Measurements from ENCODE around the gene PTPRK. TPM values are rescaled to one million over a fixed set of nuclear protein-coding genes. Genes with fewer than 3 reads are reported as not detected.

The PTPRK gene
- total RNA-seq, 1 donor from 2014 or later = 1.9 TPM

DNA sequence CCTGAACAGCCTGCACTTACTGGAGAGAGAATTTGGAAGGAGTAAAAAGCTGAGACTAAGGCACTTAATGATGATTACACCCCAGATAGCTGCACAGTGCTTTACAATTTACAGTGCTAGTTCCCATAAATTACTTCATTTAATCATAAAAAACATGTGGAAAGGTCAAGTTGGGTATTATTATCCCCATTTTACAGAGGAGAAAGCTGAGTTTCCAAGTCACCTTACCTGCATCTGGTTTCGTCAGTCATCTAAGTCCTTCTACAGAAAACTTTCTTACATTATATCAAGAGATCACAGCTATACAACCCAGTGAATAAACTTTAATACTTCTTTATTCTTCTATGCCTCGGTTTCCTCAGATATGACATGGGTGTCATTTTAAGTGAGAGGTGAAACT, 3.3 kb downstream of the PTPRK start:
- intact Hi-C loops (cut with micrococcal nuclease) = loop anchor here (5.0 kb wide), 1 partner anchor 620 kb away; no protein-coding TSS in a partner anchor

DNA sequence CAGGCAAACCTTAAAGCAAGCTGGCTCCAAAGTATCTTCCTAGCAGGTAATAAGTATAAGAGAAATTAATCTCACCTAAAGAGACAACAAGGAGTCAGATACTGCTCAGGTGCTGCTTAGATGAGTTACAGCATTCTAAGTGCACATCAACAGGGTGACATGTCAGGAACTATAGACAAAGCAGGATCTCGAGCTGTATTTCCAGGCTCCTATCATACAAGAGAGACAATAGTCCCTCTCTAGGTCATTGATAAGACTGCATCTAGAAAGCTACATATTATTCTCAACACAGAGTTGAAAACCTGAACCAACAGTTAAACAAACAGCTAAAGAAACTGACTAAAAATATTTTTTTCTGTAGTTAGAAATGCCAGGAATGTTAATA, 3.9 kb downstream of the PTPRK start:
- intact Hi-C loops (cut with micrococcal nuclease) = loop anchor here (1.0 to 5.0 kb wide), 2 partner anchors 619 to 661 kb away; no protein-coding TSS in a partner anchor

DNA sequence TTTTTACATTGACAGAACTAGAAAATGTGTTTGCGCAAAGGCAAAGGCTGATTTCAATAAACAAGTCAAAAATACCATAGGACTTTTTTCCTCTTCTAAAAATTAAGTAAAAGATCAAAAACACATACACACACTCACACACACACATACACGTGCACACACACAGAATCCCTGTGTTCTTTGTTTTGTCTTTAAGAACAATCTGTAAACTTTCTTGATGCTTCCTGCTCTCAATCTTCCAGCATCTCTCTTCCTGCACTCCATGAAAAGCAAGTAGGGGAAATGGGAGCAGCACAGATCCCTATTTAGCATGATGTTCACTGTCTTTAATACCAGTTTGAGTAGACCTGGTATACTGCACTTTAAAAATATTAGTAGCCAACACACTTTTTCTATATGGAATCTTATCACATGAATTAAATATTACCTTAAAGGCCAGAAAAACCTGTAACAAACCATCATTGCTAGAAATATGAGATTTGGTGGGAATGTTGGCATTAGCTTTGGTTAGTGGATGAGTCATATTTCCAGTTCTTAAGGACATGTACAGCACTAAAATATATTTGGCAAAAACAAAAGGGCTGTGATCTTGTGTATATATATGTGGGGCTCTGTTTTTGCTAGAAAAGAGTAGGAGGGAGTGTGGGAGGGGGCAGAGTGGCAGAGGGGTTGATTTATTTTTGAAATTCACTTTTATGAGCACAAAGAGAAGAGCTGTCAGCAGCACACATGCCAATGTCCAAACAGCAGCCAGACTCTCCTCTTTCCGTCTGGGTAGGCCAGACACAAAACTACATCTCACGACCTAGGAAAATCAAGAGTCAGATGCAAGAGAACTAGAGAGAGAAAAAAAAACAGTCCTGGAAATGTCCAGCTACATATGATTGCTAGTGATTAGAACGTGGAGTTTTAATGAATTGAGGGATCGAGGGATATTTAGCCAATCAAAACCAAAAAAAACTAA, 4.6 kb downstream of the PTPRK start:
- intact Hi-C loops (cut with micrococcal nuclease) = loop anchor here (1.0 to 5.0 kb wide), 2 partner anchors 619 to 661 kb away; no protein-coding TSS in a partner anchor

DNA sequence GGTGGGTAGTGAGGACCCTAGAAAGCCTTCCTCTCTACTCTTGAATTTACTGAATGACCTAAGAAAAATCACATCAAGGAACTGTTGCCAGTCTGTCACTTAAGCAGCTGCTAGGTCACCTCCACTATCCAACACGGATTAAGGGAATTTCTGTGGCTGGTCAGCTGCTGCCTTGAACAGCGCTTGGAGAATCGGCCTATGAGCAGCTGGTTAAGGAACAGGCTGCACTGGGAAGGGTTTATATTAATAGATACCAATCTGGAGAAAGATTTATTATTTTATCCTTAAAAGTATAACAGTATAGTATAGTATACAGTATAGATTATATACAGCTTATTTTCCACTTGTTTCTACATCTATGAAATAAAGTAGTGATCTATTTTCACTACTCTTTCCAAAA, 6.5 kb downstream of the PTPRK start:
- intact Hi-C loops (cut with micrococcal nuclease) = no loop called here

DNA sequence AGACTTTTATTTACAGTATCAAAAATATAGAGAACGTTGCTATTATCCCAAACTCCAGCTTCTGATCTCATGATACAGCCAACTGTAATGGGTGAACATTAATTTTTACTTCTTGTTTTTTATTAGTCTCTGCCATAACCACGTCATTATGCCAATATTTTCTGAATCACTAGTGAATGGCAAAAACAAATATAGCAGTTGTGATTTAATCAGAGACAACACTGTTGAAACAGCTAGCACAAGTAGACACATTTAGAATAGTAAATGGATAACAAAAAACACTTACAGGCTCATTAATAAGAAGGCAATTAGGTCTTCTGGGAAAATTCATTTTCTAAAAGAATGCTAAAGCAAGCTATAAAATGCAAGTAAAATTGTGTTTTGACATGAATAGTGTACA, 8.1 kb downstream of the PTPRK start:
- intact Hi-C loops (cut with micrococcal nuclease) = no loop called here

DNA sequence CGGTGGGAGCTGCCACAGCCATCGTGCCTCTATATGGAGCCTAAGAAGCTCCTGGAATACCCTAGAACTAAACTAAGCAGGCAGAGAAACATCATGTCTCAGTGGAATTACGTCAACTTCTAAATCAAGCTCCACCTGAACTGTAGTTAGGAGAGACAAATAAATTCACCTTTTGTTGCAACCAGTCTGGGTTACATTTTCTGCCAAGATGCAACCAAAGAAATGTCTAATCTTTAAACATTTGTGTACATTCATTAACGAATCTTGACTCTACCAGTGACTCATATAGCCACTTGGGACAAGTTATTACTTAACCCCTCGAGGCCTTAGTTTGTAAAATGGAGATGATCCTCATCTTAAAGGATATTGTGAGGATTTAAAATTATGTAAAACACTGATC, 8.9 kb downstream of the PTPRK start:
- intact Hi-C loops (cut with micrococcal nuclease) = no loop called here

DNA sequence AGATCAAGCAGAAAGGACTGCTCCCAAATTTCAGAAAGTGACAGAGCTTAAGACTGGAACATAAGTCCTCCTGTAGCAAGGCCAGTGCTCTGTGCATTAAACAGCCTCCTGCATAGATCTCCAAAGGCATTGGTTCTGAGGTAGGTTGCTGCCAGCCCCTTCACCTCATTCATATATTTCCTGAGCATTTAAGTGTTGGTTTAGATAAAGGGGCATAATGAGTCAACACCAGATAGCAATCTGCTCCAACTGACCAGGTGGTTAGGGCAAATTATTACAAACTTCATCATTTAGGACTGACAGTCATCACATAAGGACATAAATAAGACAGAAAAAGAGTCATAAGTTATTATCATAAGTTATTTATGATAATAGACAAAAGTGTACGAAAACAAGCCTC, 10.7 kb downstream of the PTPRK start:
- intact Hi-C loops (cut with micrococcal nuclease) = no loop called here

DNA sequence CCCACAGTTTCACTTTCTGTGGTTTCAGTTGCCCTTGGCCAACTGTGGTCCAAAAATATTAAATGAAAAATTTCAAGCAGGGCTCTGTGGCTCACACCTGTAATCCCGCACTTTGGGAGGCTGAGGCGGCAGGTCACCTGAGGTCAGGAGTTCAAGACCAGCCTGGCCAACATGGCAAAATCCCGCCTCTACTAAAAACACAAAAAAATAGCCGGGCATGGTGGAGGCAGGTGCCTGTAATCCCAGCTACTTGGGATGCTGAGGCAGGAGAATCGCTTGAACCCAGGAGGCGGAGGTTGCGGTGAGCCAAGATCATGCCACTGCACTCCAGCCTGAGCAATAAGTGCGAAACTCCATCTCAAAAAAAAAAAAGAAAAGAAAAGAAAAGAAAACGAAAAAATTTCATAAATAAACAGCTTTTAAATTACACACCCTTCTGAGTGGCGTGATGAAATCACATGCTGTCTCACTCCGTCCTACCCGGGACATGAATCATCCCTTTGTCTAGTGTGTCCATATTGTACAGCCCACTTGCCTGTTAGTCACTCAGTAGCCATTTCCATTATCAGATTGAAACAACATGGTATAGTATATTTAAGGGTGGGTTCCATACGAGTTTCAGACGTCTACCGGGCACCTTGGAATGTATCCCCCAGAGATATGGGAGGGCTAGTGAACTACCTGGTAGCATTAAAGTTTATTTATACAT, 11.7 kb downstream of the PTPRK start:
- intact Hi-C loops (cut with micrococcal nuclease) = no loop called here

DNA sequence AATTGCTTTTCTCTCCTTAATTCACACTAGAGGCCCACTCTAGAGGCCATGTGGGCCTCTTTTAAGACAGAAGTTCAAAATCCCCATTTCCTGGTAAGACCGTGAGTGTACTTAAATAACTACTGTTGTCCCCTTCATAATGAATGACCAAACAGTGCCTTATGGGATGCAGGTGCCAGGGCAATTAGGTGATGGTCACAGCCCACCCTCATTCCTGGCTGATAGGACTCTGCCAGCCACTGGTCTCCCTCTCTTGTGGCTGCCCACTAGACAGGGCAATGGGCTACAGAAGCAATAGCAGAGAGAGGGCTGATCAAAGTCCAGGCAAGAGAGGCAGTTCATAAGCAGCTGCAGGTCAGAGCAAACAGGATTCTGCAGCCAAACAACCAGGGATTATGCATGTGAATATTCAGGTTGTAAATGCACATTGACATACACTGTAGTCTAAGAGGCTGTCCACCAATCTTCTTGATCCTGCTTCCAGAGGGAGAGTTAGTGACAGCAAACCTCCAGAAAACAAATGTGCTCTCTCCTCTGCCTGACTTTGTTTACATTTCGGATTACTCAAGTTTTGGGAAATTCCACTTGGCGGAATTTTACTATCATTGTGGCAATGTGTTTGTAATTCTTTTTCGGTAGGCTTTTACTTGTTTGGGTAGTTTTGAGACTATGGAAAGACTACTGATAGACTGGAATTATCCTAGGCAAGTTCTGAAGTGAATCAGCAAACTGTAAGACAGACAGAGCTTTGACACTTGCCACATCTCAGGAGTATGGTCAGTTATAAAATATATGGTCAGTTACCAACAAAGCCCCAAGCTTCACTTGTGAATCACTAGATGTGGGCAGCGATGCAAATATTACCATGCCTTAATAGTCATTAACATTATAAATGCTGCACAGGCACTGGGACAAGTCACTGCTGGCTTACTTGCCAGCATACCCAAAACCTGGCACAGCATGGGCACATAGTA, 12.8 kb downstream of the PTPRK start:
- intact Hi-C loops (cut with micrococcal nuclease) = no loop called here

DNA sequence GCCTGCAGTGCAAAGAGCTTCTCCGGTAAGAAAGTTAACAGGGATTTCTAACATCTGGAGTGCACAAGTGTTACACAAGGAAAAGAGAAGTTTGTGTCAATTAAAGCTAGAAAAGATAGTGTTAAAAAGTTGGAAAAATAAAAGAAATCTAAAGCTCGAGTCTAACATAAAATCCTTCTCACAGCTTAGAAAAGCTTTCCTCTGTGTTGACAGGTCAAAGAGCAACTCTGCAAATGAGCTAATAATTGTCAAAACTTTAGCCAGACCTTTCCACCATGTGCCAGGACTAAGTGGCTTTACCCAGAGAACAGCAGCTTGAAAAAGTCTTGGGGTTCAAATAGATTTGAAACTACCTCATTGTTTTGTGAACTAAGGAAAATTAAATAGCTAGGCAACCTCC, 14.8 kb downstream of the PTPRK start:
- intact Hi-C loops (cut with micrococcal nuclease) = no loop called here

DNA sequence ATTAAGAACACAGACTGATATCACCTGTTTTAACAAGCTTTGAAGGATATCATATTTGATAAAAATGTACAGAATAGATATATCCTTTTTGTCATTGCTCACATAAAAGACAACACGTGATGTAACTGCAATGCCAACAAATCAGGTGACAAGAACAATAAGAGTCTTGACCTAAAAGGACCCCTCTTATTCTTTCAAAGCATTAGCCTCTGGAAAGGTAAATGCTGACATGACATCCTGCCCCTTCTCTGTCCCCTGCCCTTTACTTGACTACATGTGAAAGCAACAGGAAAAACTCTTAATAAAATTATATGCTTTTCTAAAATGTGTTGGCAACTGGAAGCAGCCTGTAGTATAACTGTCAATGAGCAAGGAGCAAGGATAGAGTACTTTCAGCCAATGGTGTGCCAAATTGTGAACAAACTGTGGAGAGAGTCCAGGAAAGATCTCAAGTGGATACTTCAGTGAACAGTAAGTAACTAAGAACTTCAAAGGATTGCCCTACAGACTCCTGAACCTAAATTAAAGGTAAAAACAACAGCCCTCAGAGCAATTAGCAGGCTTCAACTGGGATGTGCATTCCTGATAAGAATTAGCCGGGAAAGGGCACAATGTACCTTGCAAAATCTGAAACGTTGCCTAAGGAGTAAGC, 16.3 kb downstream of the PTPRK start:
- intact Hi-C loops (cut with micrococcal nuclease) = no loop called here

DNA sequence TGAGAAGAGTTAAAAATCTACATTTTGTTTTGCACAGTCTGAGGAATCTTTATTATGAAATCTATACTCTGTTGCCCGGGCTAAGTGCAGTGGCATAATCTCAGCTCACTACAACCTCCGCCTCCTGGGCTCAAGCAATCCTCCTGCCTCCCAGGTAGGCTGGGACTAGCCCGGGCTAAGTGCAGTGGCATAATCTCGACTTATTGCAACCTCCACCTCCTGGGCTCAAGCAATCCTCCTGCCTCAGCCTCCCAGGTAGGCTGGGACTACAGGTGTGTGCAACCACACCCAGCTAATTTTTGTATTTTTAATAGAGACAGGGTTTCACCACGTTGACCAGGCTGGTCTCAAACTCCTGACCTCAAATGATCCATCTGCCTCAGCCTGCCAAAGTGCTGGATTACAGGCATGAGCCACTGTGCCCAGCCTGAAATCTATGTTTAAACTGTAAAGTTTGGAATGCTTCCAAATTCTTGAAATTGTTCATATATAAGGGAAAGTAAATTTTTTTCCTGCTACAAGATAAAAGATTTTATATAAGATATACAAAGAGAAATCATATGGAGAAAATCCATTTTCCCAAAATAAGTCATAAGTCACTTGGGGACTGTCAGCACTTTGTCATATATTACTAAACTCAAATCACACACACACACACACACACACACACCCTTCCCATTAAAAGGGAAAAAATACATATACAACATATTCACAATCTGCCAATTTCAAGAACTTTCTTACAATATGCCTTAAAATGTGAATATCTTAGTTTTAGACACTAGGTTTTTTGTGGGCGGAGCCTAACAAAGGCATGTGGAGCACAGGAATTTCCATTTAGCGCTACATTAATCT, 19.4 kb downstream of the PTPRK start:
- intact Hi-C loops (cut with micrococcal nuclease) = no loop called here

DNA sequence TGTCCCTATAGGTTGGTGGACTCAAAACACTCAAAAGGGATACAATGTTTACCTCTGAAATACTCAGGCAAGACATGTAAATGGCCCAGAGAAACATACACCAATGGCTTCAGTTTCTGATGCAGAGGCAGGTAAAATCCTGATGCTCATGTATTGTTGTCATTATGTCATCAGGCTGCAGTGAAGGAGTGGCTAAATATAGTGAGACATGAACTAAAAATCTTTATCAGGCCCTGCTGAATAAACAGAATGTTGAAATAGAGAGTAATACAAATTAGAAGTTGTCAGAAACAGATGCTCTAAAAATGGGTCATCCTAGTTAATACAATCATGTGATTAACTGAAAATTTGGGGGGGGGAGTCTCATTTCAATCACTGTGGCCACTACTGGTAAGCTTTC, 20.4 kb downstream of the PTPRK start:
- intact Hi-C loops (cut with micrococcal nuclease) = no loop called here

DNA sequence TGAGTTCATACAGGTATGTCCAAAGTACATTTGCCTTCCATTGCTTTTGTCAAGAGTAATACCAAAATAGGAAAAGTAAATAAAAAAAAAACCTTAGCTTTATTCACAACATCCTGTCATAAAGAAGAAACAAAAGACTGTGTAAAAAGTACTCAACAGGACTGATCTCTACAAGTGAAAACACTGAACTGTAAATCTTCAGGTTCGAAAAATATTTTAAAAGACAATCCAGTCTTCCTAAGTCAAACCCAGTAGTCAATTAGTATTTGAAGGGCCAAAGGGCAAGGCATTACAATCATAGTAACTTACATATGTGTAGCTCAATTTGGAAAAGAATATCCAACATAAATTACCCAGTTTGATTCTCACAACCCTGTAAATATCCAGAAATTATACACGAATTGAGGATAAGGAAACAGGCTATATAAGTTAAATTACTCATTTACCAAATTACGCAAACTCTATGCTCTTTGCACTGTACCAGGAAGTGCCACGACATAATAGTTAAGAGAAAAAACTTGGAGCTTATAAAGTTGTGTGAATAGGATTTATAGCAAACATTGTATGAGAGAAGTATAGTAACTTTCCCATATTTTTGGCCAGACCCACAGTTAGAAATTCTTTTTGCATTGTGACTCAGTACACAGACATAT, 21.2 kb downstream of the PTPRK start:
- intact Hi-C loops (cut with micrococcal nuclease) = no loop called here

DNA sequence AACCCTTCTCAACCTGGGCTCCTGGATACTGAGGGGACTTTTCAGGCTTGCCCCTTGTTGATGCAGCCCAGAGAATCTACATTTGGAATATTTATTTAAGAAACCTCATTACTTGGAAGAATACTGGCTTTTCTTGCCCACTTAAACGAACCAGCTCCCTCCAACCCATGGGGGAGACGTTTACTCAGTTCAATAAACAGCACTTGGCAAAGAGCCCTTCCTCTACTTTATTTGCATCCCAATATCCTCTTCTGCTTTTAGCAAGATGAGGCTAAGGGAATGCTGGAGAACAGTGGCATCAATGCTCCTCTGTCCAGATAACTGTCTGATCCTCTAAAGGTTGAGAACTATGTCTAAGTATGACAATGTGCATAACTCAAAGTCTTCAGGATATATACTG, 22.2 kb downstream of the PTPRK start:
- intact Hi-C loops (cut with micrococcal nuclease) = no loop called here

DNA sequence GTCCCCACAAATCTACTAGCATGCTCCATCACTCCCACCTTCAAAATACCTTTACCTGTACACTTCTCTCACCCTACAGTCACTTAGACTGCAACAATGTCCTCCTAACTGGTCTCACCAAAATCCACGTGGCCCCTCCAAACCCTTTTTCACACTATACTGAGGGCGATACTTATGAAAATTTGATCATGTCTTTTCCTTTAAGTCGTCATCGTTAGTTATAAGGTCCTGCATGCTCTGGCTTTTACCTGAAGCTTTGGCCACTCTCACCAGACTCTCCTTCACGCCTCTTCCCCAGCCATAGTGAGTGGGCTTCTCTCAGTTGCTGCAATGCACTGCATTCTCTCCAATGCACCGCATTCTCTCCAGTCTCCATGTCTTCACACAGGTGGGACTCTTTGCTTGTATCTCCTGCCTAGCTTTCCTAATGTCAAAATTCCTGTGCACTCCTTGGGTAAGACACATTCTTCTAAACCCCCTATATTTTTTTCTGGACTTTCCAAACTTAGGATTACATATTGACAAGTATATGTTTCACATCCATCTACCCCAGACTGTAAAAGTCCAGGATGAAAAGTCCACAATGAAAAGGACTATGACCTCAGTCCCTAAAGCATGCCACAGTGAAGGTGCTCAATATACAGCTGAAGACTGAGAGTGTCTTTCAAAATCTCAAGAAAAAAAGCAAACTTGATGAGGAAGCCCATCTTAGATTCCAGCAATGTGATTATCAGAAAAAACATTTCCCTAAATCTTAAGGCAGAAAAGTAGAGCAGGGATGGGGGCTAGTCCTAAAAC, 24.7 kb downstream of the PTPRK start:
- intact Hi-C loops (cut with micrococcal nuclease) = no loop called here

DNA sequence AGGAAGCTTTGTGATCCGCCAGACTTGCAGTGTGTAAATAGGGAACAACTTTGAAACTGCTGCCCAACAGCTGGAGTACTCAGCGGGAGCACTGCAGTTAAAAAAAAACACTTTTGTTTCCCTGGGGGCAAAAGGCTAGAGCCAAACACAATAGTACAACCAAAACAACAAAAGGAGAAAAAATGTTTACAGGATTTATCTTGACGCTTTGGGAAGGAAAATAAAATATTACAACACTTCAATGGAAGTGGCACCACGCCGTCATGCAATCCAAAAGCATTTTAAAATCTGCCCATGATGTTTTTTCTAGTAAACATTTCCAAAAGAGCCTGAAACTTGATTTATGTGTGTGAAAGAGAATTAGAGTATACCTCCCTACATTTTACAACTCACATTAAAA, 26.0 kb downstream of the PTPRK start:
- intact Hi-C loops (cut with micrococcal nuclease) = no loop called here

DNA sequence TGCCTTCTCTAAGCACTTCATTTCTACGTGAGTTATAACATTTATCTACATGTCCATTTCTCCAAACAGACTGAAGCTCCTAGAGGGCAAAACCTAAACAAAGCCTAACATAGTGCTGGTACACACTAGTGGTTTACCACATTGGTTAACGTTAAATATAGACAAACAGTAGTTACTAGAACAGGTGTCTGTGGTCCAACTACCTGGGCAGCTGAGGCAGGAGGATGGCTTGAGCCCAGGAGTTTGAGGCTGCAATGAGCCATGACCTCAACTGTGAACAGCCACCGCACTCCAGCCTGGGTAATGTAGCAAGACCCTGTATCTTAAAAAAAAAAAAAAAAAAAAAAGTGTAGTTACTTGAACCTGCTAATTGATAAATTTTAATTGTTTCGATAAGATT, 26.5 kb downstream of the PTPRK start:
- intact Hi-C loops (cut with micrococcal nuclease) = no loop called here
